Iris pigment epithelial cell (primary cell): ENCODE results near the gene SNRNP25.
"Not testable (repeated sequence)": the region's sequence is repeated elsewhere in the genome, so short reads cannot be mapped to it uniquely, and the experiment has no call there.

Experiments used
- DNase-seq: peaks from one replicate; pipeline ENCODE4 v3.0.0-alpha.2; 2011; ENCODE audit warnings: low read depth

SNRNP25 gene

DNA sequence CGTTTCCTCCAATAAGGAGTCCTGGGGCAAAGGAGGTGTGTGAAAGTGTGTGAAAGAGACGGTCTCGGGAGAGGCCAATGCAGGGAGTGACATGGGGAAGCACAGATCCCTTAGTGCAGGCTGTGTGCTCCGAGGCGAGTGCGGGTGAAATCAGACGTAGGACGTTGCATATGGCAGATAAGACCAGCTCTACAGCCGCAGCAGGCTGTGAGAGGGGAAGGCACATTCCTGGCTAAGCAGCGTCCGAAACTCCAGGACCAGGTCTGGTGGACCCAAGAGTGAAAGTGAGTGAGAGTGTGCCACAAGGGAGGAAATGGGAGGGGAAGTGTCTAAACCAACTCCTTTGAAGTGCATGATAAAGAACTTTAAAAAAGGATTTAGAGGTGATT lies 11.6 kb upstream of the SNRNP25 start:
- DNase-seq = no peak

DNA sequence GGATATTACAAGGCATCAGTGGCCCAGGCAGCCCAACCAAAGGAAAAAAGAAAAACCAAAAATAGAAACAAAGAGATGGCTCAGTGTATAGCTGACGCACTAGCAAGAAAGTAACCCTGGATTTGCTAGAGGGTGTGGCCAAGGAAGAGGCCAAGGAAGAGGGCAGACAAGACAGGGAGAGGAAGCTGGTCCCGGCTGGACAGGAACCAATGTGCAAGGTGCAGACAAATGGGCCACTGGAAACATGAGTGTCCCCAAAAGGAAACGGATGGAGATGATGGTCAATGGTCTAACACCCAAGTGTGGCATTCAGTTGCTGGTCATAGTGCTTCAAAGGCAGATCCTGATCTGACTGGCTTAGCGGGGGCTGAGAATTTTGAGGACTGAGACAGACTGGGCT lies 10.9 kb upstream of the SNRNP25 start:
- DNase-seq = no peak

DNA sequence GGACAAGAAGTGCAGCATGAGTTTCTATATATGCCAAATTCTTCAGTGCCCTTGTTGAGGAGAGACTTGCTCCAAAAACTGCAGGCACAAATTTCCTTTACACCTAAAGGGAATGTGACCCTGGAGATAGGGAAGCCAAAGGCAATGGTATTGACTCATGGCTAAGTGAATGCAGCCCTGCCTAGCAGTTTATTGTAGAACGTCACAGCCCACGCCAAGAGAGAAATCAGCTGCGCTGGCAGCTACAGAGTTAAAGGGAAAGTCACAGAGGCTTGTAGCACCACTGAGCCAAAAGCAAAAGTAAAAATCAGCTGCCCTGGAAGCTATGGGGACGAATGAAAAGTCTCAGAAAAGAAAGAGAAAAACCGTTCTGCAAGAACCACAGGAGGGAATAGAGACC lies 10.3 kb upstream of the SNRNP25 start:
- no peak for DNase-seq

DNA sequence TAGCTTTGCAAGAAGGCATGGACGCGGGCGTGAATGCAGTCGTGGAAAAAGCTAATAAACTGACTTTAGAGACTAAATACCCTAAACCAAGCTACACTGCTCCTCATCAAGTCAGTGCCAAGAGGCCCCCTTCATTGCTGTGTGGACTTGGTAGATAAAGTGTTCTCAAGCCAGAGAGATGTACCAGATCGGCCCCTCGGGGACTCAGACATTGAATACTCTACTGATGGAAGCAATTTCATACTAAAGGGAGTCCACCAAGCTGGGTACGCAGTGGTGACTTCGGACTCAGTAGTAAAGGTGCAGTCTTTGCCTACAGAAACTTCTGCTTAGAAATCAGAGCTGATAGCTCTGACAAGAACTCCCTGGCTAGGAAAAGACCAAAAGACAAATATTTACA lies 9.0 kb upstream of the SNRNP25 start:
- no peak for DNase-seq

DNA sequence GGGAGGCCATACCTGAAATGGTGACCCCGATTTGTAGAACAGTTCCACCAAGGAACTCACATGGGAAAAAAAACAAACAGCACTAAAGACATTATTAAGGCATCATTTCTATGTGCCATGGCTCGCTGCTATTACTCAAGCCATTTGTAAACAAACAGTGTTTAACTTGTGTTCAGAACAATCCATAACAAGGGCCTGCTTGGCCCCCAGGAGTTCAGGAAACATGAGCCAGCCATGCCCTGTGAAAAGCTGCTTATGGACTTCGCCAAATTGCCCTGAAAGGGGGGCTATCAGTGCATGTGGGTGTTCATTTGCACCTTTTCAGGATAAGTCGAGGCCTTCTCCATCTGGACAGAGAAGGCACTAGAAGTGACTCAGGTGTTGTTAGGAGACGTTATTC lies 8.2 kb upstream of the SNRNP25 start:
- DNase-seq = no peak

GRCh38 chr16:46510-46909 lies 7.1 kb upstream of the SNRNP25 start:
- DNase-seq = not testable (repeated sequence)

DNA sequence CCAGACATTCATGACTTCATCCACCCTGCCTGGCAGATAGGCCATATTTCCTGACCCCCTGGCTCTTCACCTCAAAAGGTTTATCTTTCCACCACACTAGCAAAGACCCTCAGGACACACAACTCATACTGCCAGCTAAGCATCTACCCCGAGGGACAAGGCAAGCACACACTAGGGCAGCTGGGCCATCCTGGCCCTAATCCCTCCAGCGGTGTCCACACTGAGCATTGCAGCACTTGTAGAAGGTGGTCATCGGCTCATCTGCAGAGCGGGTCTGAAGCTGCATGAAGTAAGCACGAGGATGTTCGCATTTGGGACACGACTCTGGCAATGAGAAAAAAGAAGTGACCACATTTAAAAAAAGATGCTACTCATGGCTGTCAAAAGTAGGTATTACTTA lies 6.4 kb upstream of the SNRNP25 start:
- no peak for DNase-seq

DNA sequence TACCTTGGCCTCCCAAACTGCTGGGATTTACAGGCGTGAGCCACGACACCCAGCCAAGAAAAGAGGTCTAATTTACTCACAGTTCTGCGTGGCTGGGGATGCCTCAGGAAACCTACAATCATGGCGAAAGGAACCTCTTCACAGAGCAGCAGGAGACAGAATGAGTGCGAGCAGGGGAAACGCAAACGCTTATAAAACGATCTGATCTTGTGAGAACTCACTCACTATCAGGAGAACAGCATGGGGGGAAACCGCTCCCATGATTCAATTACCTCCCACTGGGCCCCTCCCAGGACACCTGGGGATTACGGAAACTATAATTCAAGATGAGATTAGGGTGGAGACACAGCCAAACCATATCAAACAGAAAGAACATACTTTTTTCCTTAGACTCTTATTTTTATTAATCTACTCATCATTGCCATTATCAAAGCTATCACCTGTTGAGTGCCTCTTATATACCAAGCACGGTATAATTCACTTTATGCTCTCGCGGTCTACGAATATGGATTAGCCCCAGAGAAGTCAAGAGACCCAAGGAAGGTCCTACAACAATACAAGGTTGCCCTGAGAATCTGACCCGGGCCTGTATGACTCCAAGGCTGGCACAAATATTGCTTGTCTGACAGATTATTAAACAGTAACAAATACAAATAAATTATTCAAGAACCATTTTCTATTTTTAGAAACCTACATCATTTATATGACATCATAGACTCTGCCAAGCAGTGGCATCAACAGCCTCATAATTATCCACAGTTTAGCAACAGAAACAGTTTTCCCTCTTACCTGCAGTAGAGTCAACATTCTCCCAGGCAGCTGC lies 2.6 kb upstream of the SNRNP25 start:
- DNase-seq = no peak

DNA sequence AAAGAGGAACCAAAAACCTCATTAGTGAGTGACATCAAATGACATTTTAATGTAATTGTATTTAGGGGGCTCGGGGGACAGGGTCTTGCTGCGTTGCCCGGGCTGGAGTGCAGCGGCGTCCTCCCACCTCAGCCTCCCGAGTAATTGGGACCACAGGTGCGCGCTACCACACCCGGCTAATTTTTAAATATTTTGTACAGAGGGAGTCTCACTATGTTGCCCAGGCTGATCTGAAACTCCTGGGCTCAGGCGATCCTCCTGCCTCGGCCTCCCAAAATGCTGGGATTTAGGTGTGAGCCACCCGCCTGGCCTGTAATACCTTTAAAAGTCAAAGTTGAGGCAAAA lies 581 bp downstream of the SNRNP25 start:
- no peak for DNase-seq

DNA sequence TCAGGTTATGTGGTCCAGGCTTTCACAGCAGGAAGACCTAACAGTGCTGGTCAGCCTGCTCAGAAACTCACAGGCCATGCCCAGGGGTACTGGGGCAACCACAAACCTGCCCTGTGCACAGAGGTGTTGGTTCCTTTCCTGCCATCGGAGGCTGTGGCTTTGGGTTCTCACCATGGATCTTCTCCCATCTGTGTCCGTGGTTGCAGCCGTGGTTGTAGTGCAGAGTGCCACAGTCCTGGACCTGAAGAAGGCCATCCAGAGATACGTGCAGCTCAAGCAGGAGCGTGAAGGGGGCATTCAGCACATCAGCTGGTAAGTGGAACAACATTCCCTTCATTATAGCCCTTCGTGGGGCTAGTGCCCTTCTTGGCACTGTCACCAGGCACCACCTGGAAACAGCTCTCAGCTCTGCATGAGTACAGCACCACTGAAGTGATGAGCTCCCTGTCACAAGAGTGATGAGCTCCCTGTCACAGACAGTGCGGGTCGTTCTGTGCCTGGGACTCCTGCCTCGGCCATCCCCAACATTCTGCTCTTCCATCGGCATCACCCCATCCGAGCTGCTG lies 2.0 kb downstream of the SNRNP25 start:
- no peak for DNase-seq

- DNase-seq = no peak
Measured at GRCh38 chr16:56231-56927, 2.8 kb downstream of the SNRNP25 start.

DNA sequence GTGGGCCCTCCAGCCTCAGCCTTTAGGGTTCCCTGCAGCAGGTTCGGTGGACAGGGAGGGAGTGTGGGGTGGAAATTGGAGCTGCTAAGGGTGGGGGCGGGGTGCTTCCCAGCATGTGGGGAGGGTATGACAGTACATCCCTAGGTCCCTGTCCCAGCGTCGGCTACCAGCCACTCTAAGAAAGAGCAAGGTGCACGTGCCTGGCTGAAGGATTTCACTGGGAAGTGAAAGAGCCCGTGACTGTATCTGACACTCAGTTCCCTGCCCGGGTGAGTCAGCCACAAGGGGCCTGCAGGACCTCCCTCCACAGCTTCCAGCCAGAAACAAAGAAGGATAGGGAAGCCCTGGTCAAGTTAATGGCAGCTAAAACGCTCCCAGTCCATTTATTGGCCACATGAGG lies 4.1 kb downstream of the SNRNP25 start:
- DNase-seq = peak; percentile 32

DNA sequence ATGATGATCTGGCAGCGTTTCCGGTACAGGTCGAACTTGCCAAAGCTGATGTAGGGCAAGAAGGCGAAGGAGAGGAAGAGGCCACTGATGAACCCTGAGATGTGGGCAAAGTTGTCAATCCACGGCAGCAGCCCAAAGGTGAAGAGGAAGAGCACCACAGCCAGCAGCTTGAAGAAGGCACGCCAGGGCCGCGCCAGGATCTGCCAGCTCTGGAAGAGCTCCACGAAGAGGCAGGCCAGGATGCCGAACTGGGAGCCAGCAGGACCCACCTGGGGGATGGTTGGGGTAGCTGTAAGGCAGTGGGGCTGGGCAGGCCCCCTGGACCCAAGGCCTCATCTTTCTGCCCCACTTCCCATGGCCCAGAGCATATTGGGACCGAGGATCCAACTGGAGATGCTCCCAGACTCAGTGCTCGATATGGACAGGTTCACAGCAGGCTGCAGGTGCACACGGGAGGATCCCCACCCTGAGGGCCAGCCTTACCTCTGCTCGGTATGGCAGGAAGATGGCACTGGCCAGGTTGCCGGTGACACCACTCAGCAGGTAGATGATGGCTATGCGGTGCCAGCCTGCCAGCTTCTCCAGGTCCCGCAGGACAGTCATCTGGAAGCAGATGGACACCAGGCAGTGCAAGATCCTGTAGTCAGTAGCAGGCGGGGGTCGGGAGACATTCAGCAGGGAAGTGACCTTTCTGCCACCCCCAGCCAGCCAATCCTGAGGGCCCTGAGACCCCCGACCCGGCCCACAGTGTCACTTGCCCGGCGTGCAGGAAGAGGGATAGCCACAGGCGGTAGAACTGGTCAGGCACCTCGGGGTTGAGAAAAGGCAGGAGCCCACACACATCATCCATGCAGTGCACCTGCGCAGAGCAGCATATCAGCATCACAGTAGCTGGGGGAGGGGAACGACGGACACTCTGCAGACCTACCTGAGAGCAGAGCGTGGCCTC lies 5.1 kb downstream of the SNRNP25 start:
- no peak for DNase-seq

GRCh38 chr16:59440-60059 lies 5.9 kb downstream of the SNRNP25 start:
- DNase-seq = no peak

- DNase-seq = no peak
Measured at GRCh38 chr16:60166-60565, 6.5 kb downstream of the SNRNP25 start.

GRCh38 chr16:60929-61878 lies 7.6 kb downstream of the SNRNP25 start:
- no peak for DNase-seq

DNA sequence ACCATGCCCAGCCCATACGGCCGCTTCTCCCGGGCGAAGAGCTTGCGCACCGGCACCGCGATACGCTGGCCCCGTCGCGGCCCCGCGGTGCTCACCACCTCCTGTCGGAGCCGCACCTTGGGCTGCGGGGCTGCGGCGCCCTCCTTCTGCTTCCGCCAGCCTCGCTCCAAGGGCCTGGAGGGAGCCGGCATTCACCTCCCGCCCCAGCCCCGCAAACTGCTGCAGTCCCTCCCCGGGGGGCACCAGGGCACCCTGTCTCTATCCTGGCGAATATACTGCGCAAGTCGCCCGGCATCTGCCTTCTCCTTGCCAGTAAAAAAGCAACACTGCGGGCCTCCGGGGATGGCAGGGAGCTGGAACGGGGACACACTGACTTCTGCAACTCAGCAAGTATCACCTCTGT lies 8.3 kb downstream of the SNRNP25 start:
- DNase-seq = no peak

DNA sequence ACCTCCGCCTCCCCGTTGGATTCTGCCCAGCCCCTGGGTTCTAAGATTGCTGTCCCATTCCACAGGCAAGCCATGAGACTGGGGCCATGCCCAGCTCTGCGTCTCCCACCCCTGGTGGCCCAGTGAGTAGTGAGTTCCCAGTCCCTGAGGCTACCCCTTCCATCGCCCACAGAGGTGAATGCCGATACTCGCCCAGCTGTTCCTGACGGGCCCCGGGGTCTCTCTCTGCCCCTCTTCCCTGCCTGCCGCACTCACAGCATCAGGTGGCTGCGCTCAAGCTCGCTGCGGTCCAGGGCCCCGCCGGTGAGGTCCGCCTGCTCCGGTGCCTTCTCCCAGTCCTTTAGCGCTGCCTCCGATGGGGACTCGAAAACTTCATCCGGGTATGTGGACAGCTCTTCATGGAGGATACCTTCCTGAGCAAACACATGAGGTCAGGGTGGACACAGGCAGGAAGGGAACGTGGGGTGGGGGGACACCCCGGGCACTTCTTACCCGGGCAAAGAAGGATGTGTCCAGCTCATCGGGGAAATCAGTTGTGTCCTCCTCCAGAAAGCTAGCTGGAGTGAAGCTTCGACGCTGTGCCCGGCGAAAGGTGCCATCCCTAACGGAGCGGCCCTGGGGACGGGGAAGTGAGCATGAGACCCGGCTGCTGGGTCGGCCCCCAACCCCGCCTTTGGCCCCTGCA lies 8.8 kb downstream of the SNRNP25 start:
- DNase-seq = no peak

DNA sequence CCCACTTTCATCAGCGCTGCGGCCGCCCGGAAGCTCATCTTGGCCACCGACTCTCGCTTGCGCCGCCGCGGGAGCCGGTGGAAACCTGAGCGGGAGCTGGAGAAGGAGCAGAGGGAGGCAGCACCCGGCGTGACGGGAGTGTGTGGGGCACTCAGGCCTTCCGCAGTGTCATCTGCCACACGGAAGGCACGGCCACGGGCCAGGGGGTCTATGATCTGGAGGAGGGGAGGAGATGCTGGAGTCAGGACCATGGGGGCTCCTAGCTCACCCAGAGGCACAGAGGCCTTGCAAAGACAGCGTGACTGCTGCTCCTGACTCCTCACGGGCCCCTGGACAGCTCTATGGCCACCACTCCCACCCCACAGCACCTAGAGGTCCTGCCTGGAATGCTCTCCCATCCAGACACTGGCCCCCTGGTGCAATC lies 9.4 kb downstream of the SNRNP25 start:
- DNase-seq = no peak

GRCh38 chr16:63466-63865 lies 9.8 kb downstream of the SNRNP25 start:
- DNase-seq = no peak
